PC-9 (cell line): Measurements from ENCODE around the gene ODAD4.

Source experiments
- EZH2 ChIP-seq: fragments of 200-600 bp; sonication (generic); IDR thresholded peaks from 2 replicates; pipeline ENCODE4 v1.8.0; 2017; ENCODE audit warnings: antibody characterized with exemption, low read depth
- TF ChIP-seq, protein P1 (sequence below): fragments of 200-600 bp; sonication (generic); conservative IDR thresholded peaks from 2 replicates; pipeline ENCODE4 v1.6.1; 2017; ENCODE audit warnings: mixed run types, antibody characterized with exemption, mild to moderate bottlenecking, moderate library complexity

DNA sequence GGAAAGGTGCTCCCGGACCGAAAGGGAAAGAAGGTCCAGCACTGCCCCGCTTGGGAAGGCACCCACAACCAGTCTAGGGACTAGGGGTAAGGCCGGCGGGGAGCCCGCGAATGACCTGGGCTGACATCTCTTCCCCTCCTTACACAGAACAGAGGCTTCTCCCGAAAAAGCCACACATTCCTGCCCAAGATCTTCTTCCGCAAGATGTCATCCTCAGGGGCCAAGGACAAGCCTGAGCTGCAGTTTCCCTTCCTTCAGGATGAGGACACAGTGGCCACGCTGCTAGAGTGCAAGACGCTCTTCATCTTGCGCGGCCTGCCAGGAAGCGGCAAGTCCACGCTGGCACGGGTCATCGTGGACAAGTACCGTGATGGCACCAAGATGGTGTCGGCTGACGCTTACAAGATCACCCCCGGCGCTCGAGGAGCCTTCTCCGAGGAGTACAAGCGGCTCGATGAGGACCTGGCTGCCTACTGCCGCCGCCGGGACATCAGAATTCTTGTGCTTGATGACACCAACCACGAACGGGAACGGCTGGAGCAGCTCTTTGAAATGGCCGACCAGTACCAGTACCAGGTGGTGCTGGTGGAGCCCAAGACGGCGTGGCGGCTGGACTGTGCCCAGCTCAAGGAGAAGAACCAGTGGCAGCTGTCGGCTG lies 37.6 kb downstream of the ODAD4 start:
- TF ChIP-seq, protein P1, sequence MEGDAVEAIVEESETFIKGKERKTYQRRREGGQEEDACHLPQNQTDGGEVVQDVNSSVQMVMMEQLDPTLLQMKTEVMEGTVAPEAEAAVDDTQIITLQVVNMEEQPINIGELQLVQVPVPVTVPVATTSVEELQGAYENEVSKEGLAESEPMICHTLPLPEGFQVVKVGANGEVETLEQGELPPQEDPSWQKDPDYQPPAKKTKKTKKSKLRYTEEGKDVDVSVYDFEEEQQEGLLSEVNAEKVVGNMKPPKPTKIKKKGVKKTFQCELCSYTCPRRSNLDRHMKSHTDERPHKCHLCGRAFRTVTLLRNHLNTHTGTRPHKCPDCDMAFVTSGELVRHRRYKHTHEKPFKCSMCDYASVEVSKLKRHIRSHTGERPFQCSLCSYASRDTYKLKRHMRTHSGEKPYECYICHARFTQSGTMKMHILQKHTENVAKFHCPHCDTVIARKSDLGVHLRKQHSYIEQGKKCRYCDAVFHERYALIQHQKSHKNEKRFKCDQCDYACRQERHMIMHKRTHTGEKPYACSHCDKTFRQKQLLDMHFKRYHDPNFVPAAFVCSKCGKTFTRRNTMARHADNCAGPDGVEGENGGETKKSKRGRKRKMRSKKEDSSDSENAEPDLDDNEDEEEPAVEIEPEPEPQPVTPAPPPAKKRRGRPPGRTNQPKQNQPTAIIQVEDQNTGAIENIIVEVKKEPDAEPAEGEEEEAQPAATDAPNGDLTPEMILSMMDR: no peak
- TF ChIP-seq EZH2: no peak
